Type B pancreatic cell (in vitro differentiated cells): ENCODE measurements around the gene ADD3. TPM values are rescaled to one million over a fixed set of nuclear protein-coding genes. Genes with fewer than 3 reads are reported as not detected.

Source experiments
- DNase-seq: peaks from one replicate; pipeline ENCODE4 v3.0.0; 2021; ENCODE audit warnings: mixed read lengths; ENCODE audit not compliant: unreplicated experiment; ENCODE audit errors: extremely low spot score
- H3K27ac Mint-ChIP-seq: 2 replicates; pipeline ENCODE4 v1.8.0; 2021; ENCODE audit warnings: mild to moderate bottlenecking, mixed read lengths
- H3K27me3 Mint-ChIP-seq: 2 replicates; pipeline ENCODE4 v1.8.0; 2021; ENCODE audit warnings: mixed read lengths
- H3K36me3 Mint-ChIP-seq: 2 replicates; pipeline ENCODE4 v1.8.0; 2021; ENCODE audit warnings: mixed read lengths
- H3K4me1 Mint-ChIP-seq: one replicate; pipeline ENCODE4 v1.8.0; 2021; ENCODE audit warnings: mixed read lengths; ENCODE audit not compliant: unreplicated experiment
- H3K4me3 Mint-ChIP-seq: 2 replicates; pipeline ENCODE4 v1.8.0; 2021; ENCODE audit warnings: mild to moderate bottlenecking, mixed read lengths
- H3K9me3 Mint-ChIP-seq: 2 replicates; pipeline ENCODE4 v1.8.0; 2021; ENCODE audit warnings: mixed read lengths
- CTCF ChIP-seq: fragments of 200-600 bp; sonication (generic); conservative IDR thresholded peaks from 2 replicates; pipeline ENCODE4 v1.5.0; 2021; ENCODE audit warnings: antibody characterized with exemption, mild to moderate bottlenecking
- total RNA-seq: library from RNA; stranded (reverse); gene quantifications from 2 replicates; pipeline ENCODE4 v1.2.1, GENCODE V29; 2021; ENCODE audit warnings: low replicate concordance

ADD3 gene
- total RNA-seq, 1 donor from 2014 or later = 183 TPM

GRCh38 chr10:109994711-109995577 is 12.8 kb upstream of the ADD3 start:
- Mint-ChIP-seq H3K27ac (peak overlapping the region; percentile 77), H3K9me3 (peaks cover 3% of the 10 kb centered on the region), H3K36me3 (no peaks in the 10 kb centered on the region), H3K4me3 (no peak overlapping the region), H3K4me1 (peaks cover 37% of the 10 kb centered on the region), H3K27me3 (no peaks in the 10 kb centered on the region)
- no peak for DNase-seq
- no peak for TF ChIP-seq CTCF

GRCh38 chr10:109995595-109995994 is 12.2 kb upstream of the ADD3 start:
- no peaks in the 10 kb centered on the region for H3K36me3 Mint-ChIP-seq
- peaks cover 37% of the 10 kb centered on the region for H3K4me1 Mint-ChIP-seq
- peaks cover 3% of the 10 kb centered on the region for H3K9me3 Mint-ChIP-seq
- H3K27ac Mint-ChIP-seq = peak overlapping the region; percentile 77
- TF ChIP-seq CTCF = no peak
- no peaks in the 10 kb centered on the region for H3K27me3 Mint-ChIP-seq
- no peak for DNase-seq
- H3K4me3 Mint-ChIP-seq = no peak overlapping the region

- Mint-ChIP-seq H3K27ac (peak overlapping the region; percentile 66), H3K4me1 (peaks cover 37% of the 10 kb centered on the region), H3K36me3 (no peaks in the 10 kb centered on the region), H3K9me3 (peaks cover 3% of the 10 kb centered on the region), H3K27me3 (no peaks in the 10 kb centered on the region), H3K4me3 (peak overlapping the region; percentile 46)
- DNase-seq = no peak
- TF ChIP-seq CTCF = no peak
Measured at GRCh38 chr10:109996225-109996624, 11.6 kb upstream of the ADD3 start.

- TF ChIP-seq CTCF = no peak
- peaks cover 37% of the 10 kb centered on the region for H3K4me1 Mint-ChIP-seq
- H3K9me3 Mint-ChIP-seq = peaks cover 3% of the 10 kb centered on the region
- no peaks in the 10 kb centered on the region for H3K27me3 Mint-ChIP-seq
- H3K36me3 Mint-ChIP-seq = no peaks in the 10 kb centered on the region
- peak overlapping the region; percentile 64 for H3K4me3 Mint-ChIP-seq
- no peak for DNase-seq
- H3K27ac Mint-ChIP-seq = peak overlapping the region; percentile 66
Measured at GRCh38 chr10:109996766-109997171, 11.0 kb upstream of the ADD3 start.

- DNase-seq = no peak
- Mint-ChIP-seq H3K9me3 (peaks cover 3% of the 10 kb centered on the region), H3K4me3 (peak overlapping the region; percentile 64), H3K4me1 (peaks cover 37% of the 10 kb centered on the region), H3K36me3 (no peaks in the 10 kb centered on the region), H3K27ac (peak overlapping the region; percentile 66), H3K27me3 (no peaks in the 10 kb centered on the region)
- no peak for TF ChIP-seq CTCF
Measured at GRCh38 chr10:109997233-109997632, 10.6 kb upstream of the ADD3 start.
